ENCODE measurements around the gene SPEM3.
A peak's percentile ranks its signal among the peaks of the same experiment; 100 is the strongest.

SPEM3 gene

GRCh38 chr17:7428557-7428956 is at the start of gene SPEM3:
Gene SPEM3, plus strand, starts transcription at chr17:7428857. Its CDS starts 46 bp downstream, at chr17:7428903.
- no peak for DNase-seq (ENCODE audit: low spot score)

DNA sequence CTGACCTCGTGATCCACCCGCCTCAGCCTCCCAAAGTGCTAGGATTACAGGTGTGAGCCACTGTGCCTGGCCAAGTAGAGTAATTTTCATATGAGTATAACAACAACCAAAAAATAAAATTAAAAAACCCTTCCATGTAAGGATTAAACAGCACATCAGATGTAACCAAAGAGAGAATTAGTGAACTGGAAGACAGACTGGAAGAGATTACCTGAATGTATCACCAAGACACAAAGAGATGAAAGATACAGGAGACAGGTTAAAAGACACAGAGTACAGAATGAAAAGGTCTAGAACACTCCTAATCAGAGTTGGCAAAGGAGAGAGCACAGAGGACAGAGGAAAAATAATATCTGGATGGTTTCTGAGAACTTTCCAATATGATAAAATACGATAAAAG is 49.5 kb upstream of the SPEM3 start:
- no peak for DNase-seq (ENCODE audit: low spot score)

DNA sequence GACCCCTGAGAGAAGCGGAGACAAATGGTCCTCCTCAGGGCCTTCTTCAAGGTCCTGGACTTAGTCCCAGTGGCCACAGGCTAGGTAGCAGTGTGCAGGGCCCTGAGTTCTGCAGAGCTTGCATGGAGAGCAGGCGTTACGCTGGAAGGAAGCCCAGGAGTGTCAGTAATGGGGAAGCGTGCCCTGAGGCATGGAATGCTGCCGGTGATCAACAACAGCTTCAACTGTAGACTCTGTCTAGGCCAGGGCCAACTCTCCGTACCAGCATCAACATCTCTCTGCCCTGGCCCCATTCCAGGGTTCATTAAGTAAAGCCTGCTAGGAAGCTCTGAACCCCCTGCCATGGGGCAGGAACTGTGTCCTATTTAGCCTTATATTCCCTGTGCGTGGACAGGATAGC is 48.3 kb upstream of the SPEM3 start:
- DNase-seq (ENCODE audit: low spot score): no peak

DNA sequence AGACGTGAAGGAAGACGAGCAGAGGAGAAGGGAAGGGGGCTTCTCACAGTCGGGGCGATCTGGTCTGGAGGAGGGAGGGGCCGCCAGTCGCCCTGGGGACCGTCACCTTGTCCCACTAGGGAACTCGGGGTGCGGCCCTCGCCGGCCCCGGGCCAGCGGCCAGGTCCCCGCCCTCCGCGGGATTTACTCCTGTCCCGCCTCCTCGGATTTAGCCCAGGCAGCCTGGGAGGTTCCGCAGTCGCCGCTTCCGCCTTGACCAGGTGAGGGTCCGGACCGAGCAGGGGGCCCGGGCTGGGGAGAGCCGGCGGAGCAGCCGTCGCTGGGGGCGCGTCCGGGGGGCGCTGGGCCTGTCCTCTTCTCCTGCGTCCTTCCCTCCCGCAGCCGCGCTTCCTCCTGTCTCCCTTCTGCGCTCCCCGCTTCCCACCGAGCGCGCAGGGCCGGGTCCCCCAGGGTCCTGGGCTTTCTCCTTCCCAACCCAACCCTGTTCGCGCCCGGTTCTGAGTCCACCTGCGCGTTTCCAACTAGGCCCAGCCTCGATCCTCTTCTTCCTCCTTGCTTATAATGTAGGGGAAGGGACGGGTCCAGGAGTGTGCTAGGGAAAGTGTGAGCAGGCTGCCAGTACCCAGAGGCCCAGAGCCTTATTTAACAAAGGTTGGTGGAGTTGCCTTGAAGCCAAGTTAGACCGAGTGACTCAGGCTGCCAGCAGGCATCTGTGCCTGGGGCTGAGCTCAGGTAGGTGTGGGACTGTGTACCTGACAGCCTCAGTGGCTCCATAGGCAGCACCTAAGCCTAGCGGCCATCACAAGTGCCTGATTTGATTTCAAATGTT is 47.6 kb upstream of the SPEM3 start, which contains the start of gene TNK1:
Gene TNK1, plus strand, starts transcription at position 235 of the 829 bp plus-strand sequence. CDS start 1,838 bp downstream, outside the sequence.
- DNase-seq (ENCODE audit: low spot score): peak; percentile 70

GRCh38 chr17:7382901-7383300 is 45.8 kb upstream of the SPEM3 start:
- no peak for DNase-seq (ENCODE audit: low spot score)

DNA sequence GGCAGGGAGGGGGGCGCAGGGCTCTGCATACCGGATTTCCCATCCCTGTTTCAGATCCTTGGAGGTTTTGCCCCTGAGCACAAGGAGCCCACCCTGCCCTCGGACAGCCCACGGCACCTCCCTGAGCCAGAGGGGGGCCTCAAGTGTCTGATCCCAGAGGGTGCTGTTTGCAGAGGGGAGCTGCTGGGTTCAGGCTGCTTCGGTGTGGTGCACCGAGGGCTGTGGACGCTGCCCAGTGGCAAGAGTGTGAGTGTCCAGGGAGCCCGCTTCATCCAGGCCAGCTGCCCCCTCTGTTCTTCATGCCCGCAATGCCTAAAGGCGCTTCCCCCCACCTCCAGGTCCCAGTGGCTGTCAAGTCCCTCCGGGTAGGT is 45.3 kb upstream of the SPEM3 start:
- no peak for DNase-seq (ENCODE audit: low spot score)

DNA sequence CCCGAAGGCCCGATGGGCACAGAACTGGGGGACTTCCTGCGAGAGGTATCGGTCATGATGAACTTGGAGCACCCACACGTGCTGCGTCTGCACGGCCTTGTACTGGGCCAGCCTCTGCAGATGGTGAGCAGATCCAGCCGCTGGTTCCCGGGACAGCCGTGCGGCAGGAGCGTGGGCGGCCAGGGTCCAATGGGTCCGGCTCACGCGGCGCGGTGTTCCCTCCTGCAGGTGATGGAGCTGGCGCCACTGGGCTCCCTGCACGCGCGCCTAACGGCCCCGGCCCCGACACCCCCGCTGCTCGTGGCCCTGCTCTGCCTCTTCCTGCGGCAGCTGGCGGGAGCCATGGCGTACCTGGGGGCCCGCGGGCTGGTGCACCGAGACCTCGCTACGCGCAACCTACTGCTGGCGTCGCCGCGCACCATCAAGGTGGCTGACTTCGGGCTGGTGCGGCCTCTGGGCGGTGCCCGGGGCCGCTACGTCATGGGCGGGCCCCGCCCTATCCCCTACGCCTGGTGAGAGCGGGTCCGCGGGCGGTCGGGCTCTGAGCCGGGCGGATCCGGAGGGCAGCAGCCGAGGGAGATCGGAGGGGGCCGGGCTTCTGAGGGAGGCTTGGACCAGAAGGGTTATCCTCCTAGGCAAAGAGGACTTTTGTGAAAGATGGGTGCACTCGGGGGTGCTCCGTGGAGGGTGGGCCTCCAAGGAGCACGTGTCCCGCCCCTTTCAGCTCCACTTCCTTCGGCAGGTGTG is 44.7 kb upstream of the SPEM3 start:
- no peak for DNase-seq (ENCODE audit: low spot score)

DNA sequence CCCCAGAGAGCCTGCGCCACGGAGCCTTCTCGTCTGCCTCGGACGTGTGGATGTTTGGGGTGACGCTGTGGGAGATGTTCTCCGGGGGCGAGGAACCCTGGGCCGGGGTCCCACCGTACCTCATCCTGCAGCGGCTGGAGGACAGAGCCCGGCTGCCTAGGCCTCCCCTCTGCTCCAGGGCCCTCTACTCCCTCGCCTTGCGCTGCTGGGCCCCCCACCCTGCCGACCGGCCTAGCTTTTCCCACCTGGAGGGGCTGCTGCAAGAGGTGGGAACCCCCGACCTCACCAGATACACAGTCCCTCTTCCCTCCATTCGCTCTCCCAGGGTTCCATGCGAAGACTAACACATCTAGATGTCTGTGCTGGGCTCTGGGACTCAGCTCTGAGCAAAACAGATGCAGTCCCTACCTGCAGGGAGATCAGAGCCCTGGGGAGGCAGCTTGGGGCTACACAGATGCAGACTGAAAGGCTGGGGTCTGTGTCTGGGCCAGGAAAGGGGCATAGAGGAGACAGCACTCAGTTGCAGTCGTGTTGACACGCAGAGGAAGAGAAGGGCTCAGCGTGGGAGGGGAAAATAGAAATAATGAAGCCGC is 44.1 kb upstream of the SPEM3 start:
- DNase-seq (ENCODE audit: low spot score): no peak

DNA sequence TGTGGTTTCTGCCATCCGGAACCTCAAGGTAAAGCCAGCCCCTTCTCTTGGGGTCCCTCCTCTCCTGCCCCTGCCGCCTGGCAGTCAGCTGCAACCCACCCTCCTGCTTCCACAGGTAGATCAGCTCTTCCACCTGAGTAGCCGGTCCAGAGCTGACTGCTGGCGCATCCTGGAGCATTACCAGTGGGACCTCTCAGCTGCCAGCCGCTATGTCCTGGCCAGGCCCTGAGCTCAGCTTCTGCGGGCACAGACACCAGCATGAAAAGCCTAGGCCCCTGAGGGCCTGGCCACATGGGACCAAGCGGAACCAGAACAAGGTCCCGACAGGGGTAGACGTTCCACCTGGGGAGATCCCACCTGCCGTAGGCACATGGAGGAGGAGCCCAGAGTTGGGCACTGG is 39.8 kb upstream of the SPEM3 start:
- DNase-seq (ENCODE audit: low spot score): no peak

DNA sequence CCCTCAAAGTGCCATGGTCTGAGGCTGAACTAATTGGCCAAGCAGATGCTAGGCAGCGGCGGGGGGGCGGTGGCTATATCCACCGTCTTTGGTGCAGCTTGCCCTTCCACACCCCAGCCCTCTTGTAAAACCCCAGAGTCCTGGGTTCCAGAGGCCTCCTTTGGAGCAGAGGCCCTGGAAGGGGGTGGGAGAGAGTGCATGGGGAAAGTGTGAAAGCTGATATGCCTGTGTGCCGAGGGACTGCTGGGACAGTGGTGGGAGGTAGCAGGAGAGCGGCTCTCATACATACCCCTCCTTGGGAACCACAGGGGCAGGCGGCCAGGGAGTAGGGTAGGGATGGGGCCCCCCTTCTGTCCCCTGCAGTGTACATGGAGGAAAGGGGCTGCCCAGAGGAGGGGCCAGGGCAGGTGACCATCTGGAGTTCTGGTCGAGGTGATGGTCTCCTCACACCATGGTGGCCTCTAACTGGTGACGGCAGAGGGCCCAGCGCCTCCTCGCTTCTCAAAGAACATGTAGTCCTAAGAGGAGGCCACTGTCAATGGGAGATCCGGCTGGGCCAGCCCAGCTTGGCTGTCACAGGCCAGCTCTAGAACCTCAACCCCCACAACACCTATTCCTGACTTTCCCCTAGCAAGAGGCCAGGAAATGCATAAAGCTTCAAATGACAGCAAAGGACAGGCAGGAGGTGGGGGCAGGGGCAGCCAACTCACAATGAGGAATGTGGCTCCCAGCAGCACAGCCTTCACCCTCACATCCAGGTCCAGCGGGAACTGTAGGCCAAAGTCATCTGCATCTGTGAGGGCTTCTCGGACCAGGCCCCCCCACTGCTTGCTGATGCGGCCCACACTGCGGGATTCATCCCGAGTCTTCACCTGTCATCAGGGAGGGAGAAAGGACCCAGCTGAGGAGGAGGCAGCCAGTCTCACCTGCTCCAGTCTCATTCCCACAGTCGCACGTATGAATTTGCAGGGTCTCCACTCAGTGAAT is 38.4 kb upstream of the SPEM3 start:
- DNase-seq (ENCODE audit: low spot score): no peak

- no peak for DNase-seq (ENCODE audit: low spot score)
Measured at GRCh38 chr17:7391307-7391706, 37.4 kb upstream of the SPEM3 start.

- DNase-seq (ENCODE audit: low spot score): no peak
Measured at GRCh38 chr17:7392696-7393612, 35.7 kb upstream of the SPEM3 start.

DNA sequence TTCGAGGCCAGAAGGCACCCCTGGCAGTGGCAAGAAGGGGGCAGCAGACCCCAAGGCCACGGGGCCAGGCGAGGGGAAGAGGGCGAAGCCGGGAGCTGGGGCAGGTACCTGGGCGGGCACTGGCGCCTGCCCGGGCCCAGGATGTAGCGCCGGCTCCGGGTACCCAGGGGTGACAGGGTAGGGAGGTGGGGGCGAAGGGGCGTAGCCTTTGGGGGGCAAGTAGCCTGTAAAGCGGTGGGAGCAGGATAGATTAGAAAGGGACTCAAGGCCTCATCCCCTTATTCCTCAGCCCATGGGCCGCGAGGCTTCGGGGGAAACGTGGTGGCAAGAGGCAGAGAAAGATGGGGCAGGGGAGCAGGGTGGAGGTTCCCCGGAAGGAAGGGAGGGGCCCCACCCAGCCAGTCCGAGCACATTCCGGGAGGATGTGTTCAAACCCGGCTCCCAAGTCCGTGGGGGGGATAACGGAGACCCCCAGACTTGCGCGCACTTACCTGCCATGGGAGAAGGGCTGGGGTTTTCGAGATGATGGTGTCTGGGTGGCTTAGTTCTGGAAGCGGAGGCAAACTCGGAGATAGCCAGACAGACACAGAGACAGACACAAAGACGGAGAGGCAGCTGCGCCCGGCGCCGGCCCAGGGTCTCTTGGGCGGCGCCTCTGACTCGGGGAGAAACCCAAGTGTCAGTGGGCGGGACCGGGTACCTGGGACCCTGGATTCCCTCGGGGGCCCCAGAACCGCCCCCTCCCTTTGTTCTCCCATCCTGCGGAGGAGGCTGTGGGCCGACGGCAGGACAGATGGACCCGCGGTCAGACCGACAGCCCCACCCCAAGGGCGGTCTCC is 34.8 kb upstream of the SPEM3 start:
- no peak for DNase-seq (ENCODE audit: low spot score)

GRCh38 chr17:7394452-7395191 is 34.0 kb upstream of the SPEM3 start, which contains the start of gene PLSCR3:
Gene PLSCR3, minus strand, starts transcription at chr17:7394525. Its CDS starts 415 bp downstream, at chr17:7394110.
- peak; percentile 87 for DNase-seq (ENCODE audit: low spot score)

GRCh38 chr17:7396147-7396546 is 32.5 kb upstream of the SPEM3 start:
- no peak for DNase-seq (ENCODE audit: low spot score)

- DNase-seq (ENCODE audit: low spot score): no peak
Measured at GRCh38 chr17:7398612-7399011, 30.0 kb upstream of the SPEM3 start.

DNA sequence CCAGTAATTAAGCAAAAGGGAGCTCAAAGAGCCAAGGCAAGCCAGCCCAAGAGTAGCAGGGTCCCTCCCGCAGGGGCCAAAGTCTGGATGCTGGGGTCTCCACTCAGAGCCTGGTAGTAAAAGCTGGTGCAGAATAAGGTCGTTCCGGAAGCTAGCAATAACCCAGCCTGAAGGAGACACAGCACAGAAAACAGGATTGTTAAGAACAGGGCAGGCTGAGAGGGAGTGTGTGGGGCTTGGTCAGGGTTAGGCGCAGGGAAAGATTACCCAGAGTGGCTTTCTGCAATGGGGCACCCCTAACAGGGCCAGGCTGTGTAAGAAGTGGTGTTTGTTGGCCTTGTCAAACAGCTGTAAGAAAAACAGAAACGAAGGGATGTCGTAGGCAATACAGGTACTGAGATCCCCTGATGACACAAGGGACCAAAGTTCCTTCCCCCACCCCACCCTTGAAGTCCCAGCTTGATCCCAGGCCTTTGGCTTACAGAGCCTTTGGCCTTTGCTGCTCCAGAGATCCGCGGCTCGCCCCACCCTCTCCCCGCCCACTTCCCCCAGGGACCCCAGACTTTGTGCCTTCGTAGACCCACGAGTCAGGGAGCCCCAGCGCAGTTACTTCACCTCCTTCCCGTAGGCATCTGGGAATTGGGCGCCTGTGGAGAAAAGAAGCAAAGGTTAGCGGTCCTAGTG is 25.5 kb upstream of the SPEM3 start:
- DNase-seq (ENCODE audit: low spot score): no peak

GRCh38 chr17:7403727-7403976 is 25.0 kb upstream of the SPEM3 start:
- peak; percentile 75 for DNase-seq (ENCODE audit: low spot score)
